Testis (tissue), 2 donors: ENCODE measurements around the gene REPIN1.

ENCODE experiments used
- POLR2A ChIP-seq: fragments of 450-650 bp; IDR thresholded peaks from one replicate; pipeline ENCODE4 v1.6.1; 2017; ENCODE audit warnings: antibody characterized with exemption, mild to moderate bottlenecking, moderate library complexity
- TF ChIP-seq, protein P1 (sequence below), 3 experiments: fragments of 450-650 bp in 2 of 3; fragments of 200-600 bp in 1 of 3; sonication (generic) in 1 of 3; IDR thresholded peaks; one replicate each; pipeline ENCODE4 v1.5.1; 2016 to 2019; ENCODE audit warnings: antibody characterized with exemption in 3 of 3, mild to moderate bottlenecking in 2 of 3, moderate library complexity in 1 of 3

DNA sequence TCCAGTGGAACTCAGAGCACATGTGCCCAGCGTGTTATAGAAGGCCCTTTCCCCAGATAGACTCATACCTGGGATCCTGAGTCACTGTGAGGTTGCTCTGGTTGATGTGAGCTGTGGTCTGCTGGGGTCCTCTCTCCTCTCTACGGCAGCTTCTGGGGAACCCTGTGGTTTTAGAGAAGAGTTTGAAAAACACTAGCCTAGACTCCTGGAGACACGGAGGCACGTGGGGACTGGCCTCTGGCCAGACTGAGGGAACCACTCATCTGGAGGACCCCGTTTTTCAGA is 20.9 kb downstream of the REPIN1 start:
- TF ChIP-seq, protein P1, sequence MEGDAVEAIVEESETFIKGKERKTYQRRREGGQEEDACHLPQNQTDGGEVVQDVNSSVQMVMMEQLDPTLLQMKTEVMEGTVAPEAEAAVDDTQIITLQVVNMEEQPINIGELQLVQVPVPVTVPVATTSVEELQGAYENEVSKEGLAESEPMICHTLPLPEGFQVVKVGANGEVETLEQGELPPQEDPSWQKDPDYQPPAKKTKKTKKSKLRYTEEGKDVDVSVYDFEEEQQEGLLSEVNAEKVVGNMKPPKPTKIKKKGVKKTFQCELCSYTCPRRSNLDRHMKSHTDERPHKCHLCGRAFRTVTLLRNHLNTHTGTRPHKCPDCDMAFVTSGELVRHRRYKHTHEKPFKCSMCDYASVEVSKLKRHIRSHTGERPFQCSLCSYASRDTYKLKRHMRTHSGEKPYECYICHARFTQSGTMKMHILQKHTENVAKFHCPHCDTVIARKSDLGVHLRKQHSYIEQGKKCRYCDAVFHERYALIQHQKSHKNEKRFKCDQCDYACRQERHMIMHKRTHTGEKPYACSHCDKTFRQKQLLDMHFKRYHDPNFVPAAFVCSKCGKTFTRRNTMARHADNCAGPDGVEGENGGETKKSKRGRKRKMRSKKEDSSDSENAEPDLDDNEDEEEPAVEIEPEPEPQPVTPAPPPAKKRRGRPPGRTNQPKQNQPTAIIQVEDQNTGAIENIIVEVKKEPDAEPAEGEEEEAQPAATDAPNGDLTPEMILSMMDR (IDR thresholded peaks at IDR 0.05), result no peak
- TF ChIP-seq POLR2A, result no peak
